GM23248 (cell line): ENCODE measurements around the gene INKA1. TPM values are rescaled to one million over a fixed set of nuclear protein-coding genes. Genes with fewer than 3 reads are reported as not detected.

Source experiments
- DNase-seq: peaks from one replicate; pipeline ENCODE4 v3.0.0-alpha.2; 2015
- H2AFZ ChIP-seq: fragments of 200-600 bp; sonication (generic); 2 replicates; pipeline ENCODE4 v1.6.1; 2016; ENCODE audit warnings: antibody characterized with exemption
- H3F3A ChIP-seq: fragments of 200-600 bp; sonication (generic); 2 replicates; pipeline ENCODE4 v1.6.1; 2016; ENCODE audit warnings: mild to moderate bottlenecking, antibody characterized with exemption, mixed run types; ENCODE audit not compliant: insufficient read depth
- H3K27ac ChIP-seq: fragments of 200-600 bp; sonication (generic); 2 replicates; pipeline ENCODE4 v1.5.1; 2016; ENCODE audit warnings: mild to moderate bottlenecking
- H3K27me3 ChIP-seq: fragments of 200-600 bp; sonication (generic); replicated peaks from 2 replicates; pipeline ENCODE4 v1.6.1; 2016; ENCODE audit warnings: mild to moderate bottlenecking; ENCODE audit not compliant: insufficient read depth
- H3K36me3 ChIP-seq: fragments of 200-600 bp; sonication (generic); 2 replicates; pipeline ENCODE4 v1.6.1; 2016; ENCODE audit warnings: low read depth, mild to moderate bottlenecking
- H3K4me1 ChIP-seq: fragments of 200-600 bp; sonication (generic); 2 replicates; pipeline ENCODE4 v1.6.1; 2016; ENCODE audit warnings: mild to moderate bottlenecking; ENCODE audit not compliant: insufficient read depth
- H3K4me2 ChIP-seq: fragments of 200-600 bp; sonication (generic); one replicate; pipeline ENCODE4 v1.6.1; 2016; ENCODE audit warnings: mild to moderate bottlenecking; ENCODE audit not compliant: unreplicated experiment
- H3K4me3 ChIP-seq: fragments of 200-600 bp; sonication (generic); 2 replicates; pipeline ENCODE4 v1.5.1; 2016; ENCODE audit warnings: mild to moderate bottlenecking
- H3K79me2 ChIP-seq: fragments of 200-600 bp; sonication (generic); 2 replicates; pipeline ENCODE4 v1.6.1; 2016; ENCODE audit warnings: mild to moderate bottlenecking; ENCODE audit not compliant: insufficient read depth
- H3K9ac ChIP-seq: fragments of 200-600 bp; sonication (generic); 2 replicates; pipeline ENCODE4 v1.6.1; 2016; ENCODE audit warnings: mild to moderate bottlenecking
- H3K9me2 ChIP-seq: fragments of 200-600 bp; sonication (generic); 2 replicates; pipeline ENCODE4 v1.6.1; 2016; ENCODE audit warnings: mixed run types, mild to moderate bottlenecking, moderate library complexity; ENCODE audit not compliant: insufficient read depth
- H3K9me3 ChIP-seq: fragments of 200-600 bp; sonication (generic); one replicate; pipeline ENCODE4 v1.6.1; 2017; ENCODE audit warnings: low read depth
- H4K20me1 ChIP-seq: fragments of 200-600 bp; sonication (generic); 2 replicates; pipeline ENCODE4 v1.6.0; 2016; ENCODE audit not compliant: insufficient read depth
- EZH2 ChIP-seq: fragments of 200-600 bp; sonication (generic); IDR thresholded peaks from 2 replicates; pipeline ENCODE4 v1.6.1; 2018; ENCODE audit warnings: antibody characterized with exemption, mild to moderate bottlenecking; ENCODE audit not compliant: insufficient read depth, poor library complexity, severe bottlenecking
- EZH2phosphoT487 ChIP-seq: fragments of 200-600 bp; sonication (generic); IDR thresholded peaks from 2 replicates; pipeline ENCODE4 v1.6.1; 2018; ENCODE audit warnings: antibody characterized with exemption, moderate library complexity, mild to moderate bottlenecking, low read depth; ENCODE audit not compliant: insufficient read depth
- WGBS, 2 experiments: methylation state at CpG; one replicate each; pipeline ENCODE4 v1.1.6; 2015 to 2017; ENCODE audit warnings: low lambda C conversion rate in 2 of 2, low coverage in 1 of 2; ENCODE audit errors: missing lambda C conversion rate in 2 of 2; 5-methylcytosine and 5-hydroxymethylcytosine counted together
- in situ Hi-C: fragments of 300-500 bp; cut with MboI; formaldehyde crosslinking; loops from 2 replicates; pipeline ENCODE4 v1.15.0; 2020
- microRNA-seq: library from miRNA; unstranded; fragments of <30 nt; microRNA quantifications from one replicate; pipeline ENCODE4, GENCODE V29; 2016; ENCODE audit warnings: borderline number of aligned reads
- polyA plus RNA-seq: library from polyadenylated mRNA; unstranded; fragments of >200 nt; fragmentation: Nextera tagmentation; extraction: Ambion mirVana; gene quantifications from 2 replicates; pipeline ENCODE4 v1.2.1, GENCODE V29; 2016
- small RNA-seq: library from RNA; depleted of rRNA; stranded (forward); fragments of <200 nt; gene quantifications from one replicate; pipeline ENCODE3, GENCODE V24; 2014; ENCODE audit warnings: low read depth, low replicate concordance
- total RNA-seq: library from RNA; depleted of rRNA; stranded (reverse); fragments of >200 nt; shearing (Covaris generic); gene quantifications from 2 replicates; pipeline ENCODE4 v1.2.3, GENCODE V29; 2014; rRNA removed

The INKA1 gene
- total and polyA plus RNA-seq, 2 experiments from 2014 or later: 7.1 to 7.2 TPM

- Histone ChIP-seq H3F3A (no peaks in the 10 kb centered on the region), H3K4me3 (no peak overlapping the region), H3K4me2 (no peak overlapping the region), H3K9me3 (no peaks in the 10 kb centered on the region), H3K27me3 (no peaks in the 10 kb centered on the region), H3K9ac (no peak overlapping the region), H3K27ac (no peak overlapping the region), H3K9me2 (no peaks in the 10 kb centered on the region), H3K79me2 (no peaks in the 10 kb centered on the region), H4K20me1 (no peaks in the 10 kb centered on the region), H3K4me1 (no peaks in the 10 kb centered on the region), H2AFZ (no peak overlapping the region), H3K36me3 (no peaks in the 10 kb centered on the region)
- no peak for DNase-seq
- in situ Hi-C loops: no loop called here
- no peak for TF ChIP-seq EZH2
- TF ChIP-seq EZH2phosphoT487: no peak
- WGBS, 2 experiments: 98 to 100% methylated on average over 3 of the region's 3 CpGs
Observed at GRCh38 chr3:49842843-49843517, 39.9 kb downstream of the INKA1 start.

- Histone ChIP-seq H2AFZ (no peak overlapping the region), H3K4me3 (no peak overlapping the region), H4K20me1 (no peaks in the 10 kb centered on the region), H3K4me2 (no peak overlapping the region), H3K9me3 (no peaks in the 10 kb centered on the region), H3K27ac (no peak overlapping the region), H3K79me2 (no peaks in the 10 kb centered on the region), H3K4me1 (no peaks in the 10 kb centered on the region), H3F3A (no peaks in the 10 kb centered on the region), H3K36me3 (no peaks in the 10 kb centered on the region), H3K9me2 (no peaks in the 10 kb centered on the region), H3K9ac (no peak overlapping the region), H3K27me3 (no peaks in the 10 kb centered on the region)
- in situ Hi-C loops: no loop called here
- TF ChIP-seq EZH2 (no peak), EZH2phosphoT487 (no peak)
- WGBS, 2 experiments: 83 to 84% methylated on average over 5 of the region's 5 CpGs
- DNase-seq: no peak
Observed at GRCh38 chr3:49844464-49845183, 41.6 kb downstream of the INKA1 start.

- in situ Hi-C loops: no loop called here
- TF ChIP-seq EZH2: no peak
- TF ChIP-seq EZH2phosphoT487: no peak
- H3K4me3 ChIP-seq: no peak overlapping the region
- no peaks in the 10 kb centered on the region for H3K79me2 ChIP-seq
- H3K9me2 ChIP-seq: no peaks in the 10 kb centered on the region
- no peak overlapping the region for H3K4me2 ChIP-seq
- no peaks in the 10 kb centered on the region for H3K27me3 ChIP-seq
- no peaks in the 10 kb centered on the region for H3K9me3 ChIP-seq
- 99 to 100% methylated on average over 3 of the region's 3 CpGs for WGBS, 2 experiments
- DNase-seq: no peak
- no peak overlapping the region for H3K9ac ChIP-seq
- H3K36me3 ChIP-seq: no peaks in the 10 kb centered on the region
- H3K4me1 ChIP-seq: no peaks in the 10 kb centered on the region
- H3F3A ChIP-seq: no peaks in the 10 kb centered on the region
- H4K20me1 ChIP-seq: no peaks in the 10 kb centered on the region
- H3K27ac ChIP-seq: no peak overlapping the region
- H2AFZ ChIP-seq: no peak overlapping the region
Observed at GRCh38 chr3:49845694-49846093, 42.6 kb downstream of the INKA1 start.

Small RNAs within 50 kb of the gene (microRNA-seq; reads per million reads assigned to microRNA genes)
- gene MIR5193: not detected

Small RNAs within 50 kb of the gene (small RNA-seq; reads per million reads assigned to genes)
- not detected for gene COX6CP14

Other genes with a start within 250 kb of the INKA1 start
- gene BSN, start 248.8 kb upstream of the INKA1 start, total RNA-seq: under 0.01 TPM in 2 replicates
- 0.03 and 0.08 TPM in 2 replicates for gene BSN, start 248.8 kb upstream of the INKA1 start, polyA plus RNA-seq
- 108 and 126 TPM in 2 replicates for gene APEH, start 128.9 kb upstream of the INKA1 start, total RNA-seq
- 83.3 and 89.1 TPM in 2 replicates for gene APEH, start 128.9 kb upstream of the INKA1 start, polyA plus RNA-seq
- gene MST1, start 113.8 kb upstream of the INKA1 start, total RNA-seq: 6.3 and 6.4 TPM in 2 replicates
- 2.5 and 3.0 TPM in 2 replicates for gene MST1, start 113.8 kb upstream of the INKA1 start, polyA plus RNA-seq
- gene RNF123, start 113.7 kb upstream of the INKA1 start, total RNA-seq: 22.8 and 25.7 TPM in 2 replicates
- 18.7 and 21.6 TPM in 2 replicates for gene RNF123, start 113.7 kb upstream of the INKA1 start, polyA plus RNA-seq
- 3.2 TPM in 1 of 2 replicates, not detected in the other for gene AMIGO3, start 83.6 kb upstream of the INKA1 start, total RNA-seq
- 0.18 and 0.25 TPM in 2 replicates for gene AMIGO3, start 83.6 kb upstream of the INKA1 start, polyA plus RNA-seq
- 36.2 and 37.8 TPM in 2 replicates for gene GMPPB, start 79.3 kb upstream of the INKA1 start, total RNA-seq
- gene GMPPB, start 79.3 kb upstream of the INKA1 start, polyA plus RNA-seq: 22.8 and 24.1 TPM in 2 replicates
- gene IP6K1, start 16.7 kb upstream of the INKA1 start, total RNA-seq: 20.6 and 27.2 TPM in 2 replicates
- gene IP6K1, start 16.7 kb upstream of the INKA1 start, polyA plus RNA-seq: 18.7 and 20.3 TPM in 2 replicates
- not detected in 2 replicates for gene CDHR4, start 3.4 kb upstream of the INKA1 start, total RNA-seq
- gene CDHR4, start 3.4 kb upstream of the INKA1 start, polyA plus RNA-seq: not detected in 2 replicates
- gene UBA7, start 10.7 kb downstream of the INKA1 start, total RNA-seq: 35.7 and 41.6 TPM in 2 replicates
- gene UBA7, start 10.7 kb downstream of the INKA1 start, polyA plus RNA-seq: 14.0 and 16.9 TPM in 2 replicates
- 4.5 and 6.6 TPM in 2 replicates for gene TRAIP, start 53.3 kb downstream of the INKA1 start, total RNA-seq
- gene TRAIP, start 53.3 kb downstream of the INKA1 start, polyA plus RNA-seq: 4.1 and 5.2 TPM in 2 replicates
- gene CAMKV, start 66.6 kb downstream of the INKA1 start, total RNA-seq: not detected in 2 replicates
- gene CAMKV, start 66.6 kb downstream of the INKA1 start, polyA plus RNA-seq: 0.09 and 0.19 TPM in 2 replicates
- 0.32 TPM in 1 of 2 replicates, not detected in the other for gene MST1R, start 100.6 kb downstream of the INKA1 start, total RNA-seq
- gene MST1R, start 100.6 kb downstream of the INKA1 start, polyA plus RNA-seq: 0.35 TPM in 1 of 2 replicates, not detected in the other
- 15.0 and 16.7 TPM in 2 replicates for gene MON1A, start 126.5 kb downstream of the INKA1 start, total RNA-seq
- 12.6 and 13.6 TPM in 2 replicates for gene MON1A, start 126.5 kb downstream of the INKA1 start, polyA plus RNA-seq
- gene RBM6, start 136.9 kb downstream of the INKA1 start, total RNA-seq: 29.8 and 31.8 TPM in 2 replicates
- 42.9 and 53.7 TPM in 2 replicates for gene RBM6, start 136.9 kb downstream of the INKA1 start, polyA plus RNA-seq